ENCODE results near the gene RNF130.

DNA sequence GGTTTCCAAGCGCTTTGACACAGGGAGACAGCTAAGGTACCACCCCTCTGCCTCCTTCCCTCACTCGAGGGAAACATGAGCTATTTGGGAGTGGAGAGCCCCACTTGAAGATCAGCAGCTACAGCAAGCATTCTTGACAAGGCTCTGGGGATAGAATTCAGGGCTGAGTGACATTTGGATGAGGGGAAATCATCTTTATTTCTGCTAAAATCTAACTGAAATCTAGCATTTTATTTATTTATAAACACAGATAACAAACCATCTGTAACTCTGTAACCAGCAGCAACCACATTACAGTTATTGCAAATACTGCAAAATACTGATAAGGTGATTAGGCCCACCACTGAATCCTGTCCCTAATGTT, 22.4 kb downstream of the RNF130 start:
- TF ChIP-seq, protein P1, sequence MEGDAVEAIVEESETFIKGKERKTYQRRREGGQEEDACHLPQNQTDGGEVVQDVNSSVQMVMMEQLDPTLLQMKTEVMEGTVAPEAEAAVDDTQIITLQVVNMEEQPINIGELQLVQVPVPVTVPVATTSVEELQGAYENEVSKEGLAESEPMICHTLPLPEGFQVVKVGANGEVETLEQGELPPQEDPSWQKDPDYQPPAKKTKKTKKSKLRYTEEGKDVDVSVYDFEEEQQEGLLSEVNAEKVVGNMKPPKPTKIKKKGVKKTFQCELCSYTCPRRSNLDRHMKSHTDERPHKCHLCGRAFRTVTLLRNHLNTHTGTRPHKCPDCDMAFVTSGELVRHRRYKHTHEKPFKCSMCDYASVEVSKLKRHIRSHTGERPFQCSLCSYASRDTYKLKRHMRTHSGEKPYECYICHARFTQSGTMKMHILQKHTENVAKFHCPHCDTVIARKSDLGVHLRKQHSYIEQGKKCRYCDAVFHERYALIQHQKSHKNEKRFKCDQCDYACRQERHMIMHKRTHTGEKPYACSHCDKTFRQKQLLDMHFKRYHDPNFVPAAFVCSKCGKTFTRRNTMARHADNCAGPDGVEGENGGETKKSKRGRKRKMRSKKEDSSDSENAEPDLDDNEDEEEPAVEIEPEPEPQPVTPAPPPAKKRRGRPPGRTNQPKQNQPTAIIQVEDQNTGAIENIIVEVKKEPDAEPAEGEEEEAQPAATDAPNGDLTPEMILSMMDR (conservative IDR thresholded peaks at IDR 0.05 in 1 of 2, IDR thresholded peaks at IDR 0.05 in 1 of 2; ENCODE audit: extremely low read depth in 1 of 2, insufficient read depth in 1 of 2, low read depth in 1 of 2, low read length in 2 of 2), result no peak
- no peak for TF ChIP-seq EZH2 (IDR thresholded peaks at IDR 0.05; ENCODE audit: borderline replicate concordance, low read length)

Measured in mammary epithelial cell (primary cell).